ENCODE results near the gene ROPN1B. TPM values are rescaled to one million over a fixed set of nuclear protein-coding genes. Genes with fewer than 3 reads are reported as not detected.

Gene ROPN1B
- total and polyA plus RNA-seq, 2 of the 8 experiments (the other 6 are each of a cell fraction or from before 2014, with no cell fraction given): 0.30 TPM; not detected in 1

DNA sequence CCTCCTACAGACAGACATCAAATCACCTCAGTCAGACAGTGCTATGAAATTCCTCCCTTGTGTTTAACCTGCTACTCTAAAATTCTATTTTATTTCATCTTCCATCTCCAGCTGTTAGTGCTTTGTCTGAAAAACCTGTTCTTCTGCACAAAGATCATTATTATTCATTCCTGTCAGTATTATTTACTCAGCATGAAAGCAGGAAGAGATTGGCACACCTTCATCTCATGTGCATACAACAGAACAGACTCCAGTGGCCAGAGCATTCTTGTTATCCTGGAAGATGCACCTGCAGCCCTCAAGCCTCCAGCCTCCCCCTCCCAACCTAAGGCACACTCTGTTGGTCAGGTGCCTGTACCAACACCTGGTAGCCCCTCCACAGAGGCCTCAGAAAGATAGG is 1.8 kb upstream of the ROPN1B start:
- Histone ChIP-seq H4K20me1 (replicated peaks in 1 of 2; ENCODE audit: control insufficient read depth in 1 of 2, insufficient read depth in 2 of 2, low read length in 2 of 2) (no peaks in the 10 kb centered on the region), H3K56ac (replicated peaks; ENCODE audit: insufficient read length, low read depth, low read length) (no peak overlapping the region), H3K23ac (ENCODE audit: insufficient read length) (no peak overlapping the region), H3K79me1 (ENCODE audit: low read depth, low read length) (no peaks in the 10 kb centered on the region), H3K18ac (ENCODE audit: extremely low read depth, low read length) (no peak overlapping the region), H3K4me3 (ENCODE audit: extremely low read depth in 1 of 4, insufficient read depth in 2 of 4, low read depth in 3 of 4, low read length in 4 of 4) (no peak overlapping the region), H2AK5ac (ENCODE audit: low read depth, low read length) (no peak overlapping the region), H3K4me1 (replicated peaks in 1 of 4; ENCODE audit: control insufficient read depth in 3 of 4, insufficient read depth in 4 of 4, low read length in 3 of 4) (no peaks in the 10 kb centered on the region), H3K27ac (ENCODE audit: low read depth, low read length) (no peak overlapping the region), H2BK5ac (ENCODE audit: low read depth, low read length) (no peak overlapping the region), H3K79me2 (ENCODE audit: control insufficient read depth in 1 of 2, insufficient read depth in 2 of 2, low read length in 2 of 2) (no peaks in the 10 kb centered on the region), H3K36me3 (ENCODE audit: control insufficient read depth in 2 of 4, insufficient read depth in 4 of 4, low read length in 3 of 4) (no peaks in the 10 kb centered on the region), H4K91ac (replicated peaks; ENCODE audit: insufficient read length, low read length) (no peak overlapping the region), H2BK15ac (ENCODE audit: low read length) (no peak overlapping the region), H3K27me3 (replicated peaks in 1 of 4; ENCODE audit: control insufficient read depth in 3 of 4, extremely low read depth in 1 of 4, insufficient read depth in 3 of 4, low read length in 3 of 4) (peaks cover 0 to 10% (median 7%) of the 10 kb centered on the region in 4 experiments; a peak in 5 of 7 replicates), H3K4me2 (ENCODE audit: insufficient read depth in 1 of 2, low read depth in 2 of 2, low read length in 2 of 2) (no peak overlapping the region), H2AFZ (ENCODE audit: low read length) (no peak overlapping the region), H4K8ac (ENCODE audit: extremely low read depth, insufficient read depth, low read length) (no peak overlapping the region), H3K9ac (replicated peaks in 1 of 4; ENCODE audit: extremely low read depth in 1 of 4, low read depth in 3 of 4, low read length in 3 of 4) (no peak overlapping the region), H3K4ac (replicated peaks; ENCODE audit: insufficient read length, low read depth, low read length) (no peak overlapping the region), H2BK120ac (replicated peaks; ENCODE audit: low read depth, low read length) (no peak overlapping the region), H3K14ac (ENCODE audit: insufficient read length) (no peak overlapping the region), H3K9me3 (ENCODE audit: insufficient read depth in 2 of 2, low read depth in 1 of 2, low read length in 1 of 2) (no peaks in the 10 kb centered on the region), H3K23me2 (ENCODE audit: low read depth, low read length) (peaks cover 2% of the 10 kb centered on the region; the same call in 1 of the 2 replicates), H2BK20ac (ENCODE audit: low read length) (no peak overlapping the region), H4K5ac (ENCODE audit: insufficient read length, low read depth, low read length) (no peak overlapping the region), H2BK12ac (ENCODE audit: low read depth, low read length) (no peak overlapping the region)
- no peak for DNase-seq (ENCODE audit: low read depth in 1 of 2, low spot score in 2 of 2)
- no peak for FAIRE-seq
- CTCF ChIA-PET (ENCODE audit: partially characterized antibody): interaction anchor here (0.7 to 0.9 kb wide), 2 partner anchors 9 to 189 kb away, joined by 3 to 4 read pairs; no protein-coding TSS in a partner anchor
- POLR2A ChIA-PET (ENCODE audit: partially characterized antibody): no interaction called here
- no peak for TF ChIP-seq MAFK (IDR thresholded peaks at IDR 0.05; ENCODE audit: low read depth, low read length)
- TF ChIP-seq EP300 (IDR thresholded peaks at IDR 0.05; ENCODE audit: borderline replicate concordance in 1 of 2, low read depth in 2 of 2, low read length in 2 of 2): no peak
- TF ChIP-seq MAX (IDR thresholded peaks at IDR 0.05): no peak
- TF ChIP-seq RXRA (IDR thresholded peaks at IDR 0.05; ENCODE audit: insufficient read depth, low read depth, low read length): no peak
- TF ChIP-seq SAP30 (IDR thresholded peaks at IDR 0.05; ENCODE audit: insufficient read depth, insufficient replicate concordance, low read length): no peak
- no peak for TF ChIP-seq KDM5A (IDR thresholded peaks at IDR 0.05; ENCODE audit: low read length)
- no peak for TF ChIP-seq RAD21 (IDR thresholded peaks at IDR 0.05 in 1 of 2, conservative IDR thresholded peaks at IDR 0.05 in 1 of 2; ENCODE audit: low read depth in 2 of 2, low read length in 2 of 2)
- no peak for TF ChIP-seq GABPA (IDR thresholded peaks at IDR 0.05; ENCODE audit: borderline replicate concordance, insufficient read depth, low read length)
- TF ChIP-seq NRF1 (IDR thresholded peaks at IDR 0.05; ENCODE audit: low read depth, low read length): no peak
- TF ChIP-seq HDAC6 (IDR thresholded peaks at IDR 0.05; ENCODE audit: low read depth, low read length): no peak
- no peak for TF ChIP-seq ASH2L (IDR thresholded peaks at IDR 0.05; ENCODE audit: low read length)
- TF ChIP-seq BRCA1 (IDR thresholded peaks at IDR 0.05; ENCODE audit: low read depth, low read length): no peak
- TF ChIP-seq GTF2F1 (IDR thresholded peaks at IDR 0.05; ENCODE audit: borderline replicate concordance, low read depth, low read length): no peak
- TF ChIP-seq TEAD4 (IDR thresholded peaks at IDR 0.05; ENCODE audit: low read depth, low read length): no peak
- no peak for TF ChIP-seq CHD1 (IDR thresholded peaks at IDR 0.05; ENCODE audit: low read depth, low read length)
